Panc1 (cell line): ENCODE measurements around the gene PSKH1. TPM values are rescaled to one million over a fixed set of nuclear protein-coding genes. Genes with fewer than 3 reads are reported as not detected.

Source experiments
- ATAC-seq: fragments of 200-7000 bp; cut with Tn5 transposase; 2 replicates; pipeline ENCODE4 v1.9.1; 2020; ENCODE audit warnings: mild to moderate bottlenecking, moderate library complexity
- BruUV-seq: library from RNA; stranded (reverse); fragments of 400-500 nt; replicated peaks from 2 replicates; lab custom pipeline; 2021; lab: Mats Ljungman, UMichigan
- CTCF ChIA-PET: fragments of 300-600 bp; sonication (Branson Sonifier 250); formaldehyde crosslinking; loops from one replicate; lab custom pipeline; 2022; ENCODE audit warnings: antibody characterized with exemption; lab: Charles Lee
- POLR2A ChIA-PET: fragments of 300-600 bp; sonication (Branson Sonifier 250); formaldehyde crosslinking; loops from one replicate; lab custom pipeline; 2022; ENCODE audit warnings: antibody characterized with exemption; lab: Charles Lee
- DNase-seq: peaks from one replicate; pipeline ENCODE4 v3.0.0-alpha.2; 2010; ENCODE audit warnings: low read depth, low spot score
- H3K27ac ChIP-seq: 2 replicates; pipeline ENCODE4 v1.5.1; 2011; ENCODE audit warnings: mild to moderate bottlenecking, low read length, inconsistent platforms
- H3K27me3 ChIP-seq: fragments of 200-500 bp; sonication (Bioruptor generic); 2 replicates; pipeline ENCODE4 v1.6.0; 2014; ENCODE audit warnings: low read length, inconsistent platforms; ENCODE audit not compliant: control insufficient read depth, insufficient read depth
- H3K36me3 ChIP-seq: fragments of 200-500 bp; sonication (Bioruptor generic); 2 replicates; pipeline ENCODE4 v1.5.1; 2014; ENCODE audit warnings: inconsistent platforms, mild to moderate bottlenecking, low read length, moderate library complexity; ENCODE audit not compliant: control insufficient read depth, insufficient read depth
- H3K4me1 ChIP-seq: 2 replicates; pipeline ENCODE4 v1.5.1; 2011; ENCODE audit warnings: inconsistent platforms, mild to moderate bottlenecking, low read length, moderate library complexity; ENCODE audit not compliant: control insufficient read depth, insufficient read depth
- H3K4me3 ChIP-seq, 2 experiments: 2 replicates each; pipeline ENCODE4 v1.5.1; 2011 to 2012; ENCODE audit warnings: low read depth in 2 of 2, low read length in 2 of 2, mild to moderate bottlenecking in 2 of 2, inconsistent platforms in 1 of 2, moderate library complexity in 1 of 2
- H3K9me3 ChIP-seq: fragments of 200-500 bp; sonication (Bioruptor generic); 2 replicates; pipeline ENCODE4 v1.5.1; 2014; ENCODE audit warnings: low read depth, mild to moderate bottlenecking, inconsistent platforms, low read length, moderate library complexity; ENCODE audit not compliant: control insufficient read depth, insufficient read depth
- CTCF ChIP-seq: fragments of 450-650 bp; IDR thresholded peaks from 2 replicates; pipeline ENCODE4 v1.5.1; 2017; ENCODE audit warnings: mild to moderate bottlenecking
- POLR2AphosphoS5 ChIP-seq: IDR thresholded peaks from 2 replicates; pipeline ENCODE4 v1.6.1; 2012; ENCODE audit warnings: mild to moderate bottlenecking, low read depth, low read length, moderate library complexity
- SIN3A ChIP-seq: IDR thresholded peaks from 2 replicates; pipeline ENCODE4 v1.6.1; 2012; ENCODE audit warnings: low read depth, mild to moderate bottlenecking, low read length, moderate library complexity, borderline replicate concordance; ENCODE audit not compliant: insufficient read depth
- TCF7L2 ChIP-seq: IDR thresholded peaks from 2 replicates; pipeline ENCODE4 v1.6.1; 2011; ENCODE audit warnings: mild to moderate bottlenecking, low read depth, low read length, inconsistent platforms
- in situ Hi-C: cut with HindIII; loops from 2 replicates; pipeline ENCODE4 v1.10.0; 2016; ENCODE audit warnings: low sequenced_read_pairs, low pct_unique_long_range_greater_than_20kb
- intact Hi-C: fragments of 100-400 bp; cut with micrococcal nuclease; formaldehyde crosslinking; loops from one replicate; pipeline ENCODE4 v1.10.0; 2022; ENCODE audit not compliant: unreplicated experiment
- total RNA-seq: library from RNA; stranded (reverse); gene quantifications from one replicate; pipeline ENCODE4 v1.2.1, GENCODE V29; 2021; ENCODE audit not compliant: unreplicated experiment
- TF ChIP-seq, protein P1 (sequence below), 2 experiments: IDR thresholded peaks; 2 replicates each; pipeline ENCODE4 v1.6.1; 2011 to 2012; ENCODE audit warnings: low read depth in 2 of 2, control low read depth in 1 of 2, low read length in 1 of 2, mild to moderate bottlenecking in 1 of 2, moderate library complexity in 1 of 2; ENCODE audit not compliant: insufficient read depth in 1 of 2

The PSKH1 gene
- total RNA-seq, 1 experiment from 2014 or later = 17.8 TPM

- Histone ChIP-seq H3K27me3 (no peaks in the 10 kb centered on the region), H3K36me3 (no peaks in the 10 kb centered on the region; the same call in 1 of the 2 replicates), H3K4me3 (no peak overlapping the region), H3K27ac (no peak overlapping the region), H3K9me3 (no peaks in the 10 kb centered on the region), H3K4me1 (no peaks in the 10 kb centered on the region)
- intact Hi-C loops = no loop called here
- BruUV-seq = no TSS peak
- DNase-seq (no peak), ATAC-seq (no peak)
- in situ Hi-C loops = no loop called here
- TF ChIP-seq POLR2AphosphoS5 (no peak), CTCF (no peak), TCF7L2 (no peak), SIN3A (no peak)
- TF ChIP-seq, protein P1, sequence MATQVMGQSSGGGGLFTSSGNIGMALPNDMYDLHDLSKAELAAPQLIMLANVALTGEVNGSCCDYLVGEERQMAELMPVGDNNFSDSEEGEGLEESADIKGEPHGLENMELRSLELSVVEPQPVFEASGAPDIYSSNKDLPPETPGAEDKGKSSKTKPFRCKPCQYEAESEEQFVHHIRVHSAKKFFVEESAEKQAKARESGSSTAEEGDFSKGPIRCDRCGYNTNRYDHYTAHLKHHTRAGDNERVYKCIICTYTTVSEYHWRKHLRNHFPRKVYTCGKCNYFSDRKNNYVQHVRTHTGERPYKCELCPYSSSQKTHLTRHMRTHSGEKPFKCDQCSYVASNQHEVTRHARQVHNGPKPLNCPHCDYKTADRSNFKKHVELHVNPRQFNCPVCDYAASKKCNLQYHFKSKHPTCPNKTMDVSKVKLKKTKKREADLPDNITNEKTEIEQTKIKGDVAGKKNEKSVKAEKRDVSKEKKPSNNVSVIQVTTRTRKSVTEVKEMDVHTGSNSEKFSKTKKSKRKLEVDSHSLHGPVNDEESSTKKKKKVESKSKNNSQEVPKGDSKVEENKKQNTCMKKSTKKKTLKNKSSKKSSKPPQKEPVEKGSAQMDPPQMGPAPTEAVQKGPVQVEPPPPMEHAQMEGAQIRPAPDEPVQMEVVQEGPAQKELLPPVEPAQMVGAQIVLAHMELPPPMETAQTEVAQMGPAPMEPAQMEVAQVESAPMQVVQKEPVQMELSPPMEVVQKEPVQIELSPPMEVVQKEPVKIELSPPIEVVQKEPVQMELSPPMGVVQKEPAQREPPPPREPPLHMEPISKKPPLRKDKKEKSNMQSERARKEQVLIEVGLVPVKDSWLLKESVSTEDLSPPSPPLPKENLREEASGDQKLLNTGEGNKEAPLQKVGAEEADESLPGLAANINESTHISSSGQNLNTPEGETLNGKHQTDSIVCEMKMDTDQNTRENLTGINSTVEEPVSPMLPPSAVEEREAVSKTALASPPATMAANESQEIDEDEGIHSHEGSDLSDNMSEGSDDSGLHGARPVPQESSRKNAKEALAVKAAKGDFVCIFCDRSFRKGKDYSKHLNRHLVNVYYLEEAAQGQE (IDR thresholded peaks at IDR 0.05; ENCODE audit: insufficient read depth in 1 of 2, low read depth in 2 of 2, low read length in 1 of 2) = no peak
- POLR2A ChIA-PET = interaction anchor here (0.6 kb wide), 1 partner anchor 160 kb away, joined by 5 read pairs; no protein-coding TSS in a partner anchor
- CTCF ChIA-PET = interaction anchor here (0.6 to 0.9 kb wide), 2 partner anchors 45 to 144 kb away, joined by 3 read pairs; no protein-coding TSS in a partner anchor
Measured at GRCh38 chr16:67897231-67897630, 4.2 kb downstream of the PSKH1 start.

GRCh38 chr16:67901734-67902133, 8.7 kb downstream of the PSKH1 start:
- ChIA-PET CTCF (no interaction called here), POLR2A (no interaction called here)
- H3K36me3 ChIP-seq = no peaks in the 10 kb centered on the region
- H3K4me3 ChIP-seq = no peak overlapping the region
- H3K27ac ChIP-seq = no peak overlapping the region
- in situ Hi-C loops (no loop called here), intact Hi-C loops (no loop called here)
- H3K9me3 ChIP-seq = no peaks in the 10 kb centered on the region
- no peaks in the 10 kb centered on the region for H3K27me3 ChIP-seq
- ATAC-seq = no peak
- TF ChIP-seq TCF7L2 (no peak), POLR2AphosphoS5 (no peak), CTCF (no peak), SIN3A (no peak)
- TF ChIP-seq, protein P1 (IDR thresholded peaks at IDR 0.05; ENCODE audit: insufficient read depth in 1 of 2, low read depth in 2 of 2, low read length in 1 of 2) = no peak
- no peaks in the 10 kb centered on the region for H3K4me1 ChIP-seq
- DNase-seq = no peak
- BruUV-seq = no TSS peak
